GM12878 (cell line): ENCODE data around the gene NDUFV1. TPM values are rescaled to one million over a fixed set of nuclear protein-coding genes. Genes with fewer than 3 reads are reported as not detected.
A peak's percentile ranks its signal among the peaks of the same experiment; 100 is the strongest.

Experiments
- BRCA1 ChIP-seq: IDR thresholded peaks from 2 replicates; pipeline ENCODE4 v1.6.1; 2011; ENCODE audit warnings: low read depth, low read length, improper control_type of control experiment
- EED ChIP-seq: sonication (generic); IDR thresholded peaks from 2 replicates; pipeline ENCODE4 v1.6.1; 2016; ENCODE audit warnings: antibody characterized with exemption, low read depth
- EP300 ChIP-seq, 2 experiments: fragments of 150-350 bp in 1 of 2; IDR thresholded peaks; 2 replicates each; pipeline ENCODE4 v1.6.1; 2011 to 2012; ENCODE audit warnings: low read depth in 2 of 2, low read length in 2 of 2, borderline replicate concordance in 1 of 2, improper control_type of control experiment in 1 of 2, inconsistent platforms in 1 of 2; ENCODE audit not compliant: control insufficient read depth in 1 of 2
- GATAD2B ChIP-seq: fragments of 450-650 bp; conservative IDR thresholded peaks from 2 replicates; pipeline ENCODE4 v1.6.1; 2017; ENCODE audit warnings: low read depth, mild to moderate bottlenecking, moderate library complexity
- HDAC6 ChIP-seq: fragments of 200-600 bp; sonication (generic); IDR thresholded peaks from one replicate; pipeline ENCODE4 v1.8.0; 2017; ENCODE audit warnings: antibody characterized with exemption; ENCODE audit not compliant: unreplicated experiment
- IRF4 ChIP-seq: IDR thresholded peaks from 2 replicates; pipeline ENCODE4 v1.6.1; 2011; ENCODE audit warnings: low read depth, low read length
- JUND ChIP-seq: IDR thresholded peaks from 2 replicates; pipeline ENCODE4 v1.6.1; 2012; ENCODE audit warnings: low read depth, mild to moderate bottlenecking, low read length, improper control_type of control experiment, moderate library complexity
- KDM1A ChIP-seq: fragments of 200-600 bp; sonication (generic); IDR thresholded peaks from 2 replicates; pipeline ENCODE4 v1.6.1; 2016; ENCODE audit warnings: borderline replicate concordance
- MYB ChIP-seq: fragments of 150-350 bp; IDR thresholded peaks from 2 replicates; pipeline ENCODE4 v1.6.1; 2014; ENCODE audit warnings: mild to moderate bottlenecking, low read depth, low read length, borderline replicate concordance
- POLR2AphosphoS2 ChIP-seq: IDR thresholded peaks from 2 replicates; pipeline ENCODE4 v1.6.1; 2011; ENCODE audit warnings: low read depth, mild to moderate bottlenecking, low read length, improper control_type of control experiment, moderate library complexity
- RAD21 ChIP-seq: IDR thresholded peaks from 2 replicates; pipeline ENCODE4 v1.6.1; 2011; ENCODE audit warnings: mild to moderate bottlenecking, low read depth, low read length, moderate library complexity; ENCODE audit not compliant: insufficient read depth
- RELA ChIP-seq: fragments of 450-650 bp; IDR thresholded peaks from 2 replicates; pipeline ENCODE4 v1.8.0; 2014; ENCODE audit warnings: borderline replicate concordance; ENCODE audit not compliant: partially characterized antibody
- SIX5 ChIP-seq: IDR thresholded peaks from 2 replicates; pipeline ENCODE4 v1.6.1; 2011; ENCODE audit warnings: mild to moderate bottlenecking, low read depth, low read length, moderate library complexity; ENCODE audit not compliant: severe bottlenecking
- SKIL ChIP-seq: fragments of 450-650 bp; IDR thresholded peaks from 2 replicates; pipeline ENCODE4 v1.6.1; 2017; ENCODE audit warnings: mild to moderate bottlenecking, low read depth, inconsistent platforms; ENCODE audit not compliant: poor library complexity, severe bottlenecking
- SMAD1 ChIP-seq: fragments of 450-650 bp; IDR thresholded peaks from 2 replicates; pipeline ENCODE4 v1.6.1; 2018; ENCODE audit warnings: mild to moderate bottlenecking, low read depth; ENCODE audit not compliant: partially characterized antibody
- SREBF2 ChIP-seq: IDR thresholded peaks from 2 replicates; pipeline ENCODE4 v1.6.1; 2012; ENCODE audit warnings: mild to moderate bottlenecking, low read length
- SRF ChIP-seq, 2 experiments: IDR thresholded peaks; 2 replicates each; pipeline ENCODE4 v1.6.1; 2011; ENCODE audit warnings: low read depth in 2 of 2, low read length in 2 of 2, mild to moderate bottlenecking in 1 of 2, moderate library complexity in 1 of 2
- STAT3 ChIP-seq: IDR thresholded peaks from 2 replicates; pipeline ENCODE4 v1.6.1; 2011; ENCODE audit warnings: low read depth, low read length, improper control_type of control experiment
- TAF1 ChIP-seq: IDR thresholded peaks from 2 replicates; pipeline ENCODE4 v1.6.1; 2011; ENCODE audit warnings: mild to moderate bottlenecking, low read depth, low read length, borderline replicate concordance
- TCF12 ChIP-seq: IDR thresholded peaks from 2 replicates; pipeline ENCODE4 v1.6.1; 2011; ENCODE audit warnings: low read depth, mild to moderate bottlenecking, low read length
- YY1 ChIP-seq: IDR thresholded peaks from 2 replicates; pipeline ENCODE4 v1.6.1; 2011; ENCODE audit warnings: low read depth, mild to moderate bottlenecking, low read length
- polyA plus RNA-seq, 11 experiments: library from polyadenylated mRNA; depleted of rRNA in 4 of 11; unstranded in 6 of 11; stranded (reverse) in 5 of 11; fragments of >200 nt; fragmentation: Nextera tagmentation in 4 of 11; fragmentation: Illumina TruSeq in 1 of 11; extraction: Ambion mirVana in 4 of 11; extraction: Trizol in 1 of 11; gene quantifications; 1 replicate in 1 of 11; 2 replicates in 10 of 11; pipeline versions ENCODE4 v1.2.1 to v1.2.3, GENCODE V29; 2011 to 2016; ENCODE audit warnings: inconsistent platforms in 2 of 11, missing spikeins in 2 of 11, low read depth in 1 of 11
- total RNA-seq, 4 experiments: library from RNA; depleted of rRNA in 3 of 4; stranded (reverse); fragments of >200 nt in 3 of 4; fragmentation: Illumina TruSeq in 1 of 4; extraction: Trizol in 1 of 4; gene quantifications; 2 replicates each; pipeline versions ENCODE4 v1.2.1 to v1.2.3, GENCODE V29; 2013 to 2021

The NDUFV1 gene
- total and polyA plus RNA-seq, 10 of the 15 experiments (the other 5 are each of a cell fraction or from before 2014, with no cell fraction given): 8.2 to 380 (median 231) TPM

GRCh38 chr11:67613960-67614715 is 7.4 kb downstream of the NDUFV1 start (continued):
- peak; percentile 82; the same call in 1 of the 2 replicates for TF ChIP-seq POLR2AphosphoS2
- TF ChIP-seq RELA: peak; percentile 98
- TF ChIP-seq BRCA1: no peak
- TF ChIP-seq YY1: peak; percentile 94
- TF ChIP-seq TCF12: peak; percentile 55; the same call in 1 of the 2 replicates
- no peak; a peak in 1 of 4 replicates for TF ChIP-seq EP300 (IDR thresholded peaks at IDR 0.05; ENCODE audit: borderline replicate concordance in 1 of 2, control insufficient read depth in 1 of 2, low read depth in 2 of 2, low read length in 2 of 2)
- TF ChIP-seq SREBF2: no peak
- TF ChIP-seq GATAD2B: peak; percentile 99
- no peak for TF ChIP-seq SIX5
- TF ChIP-seq IRF4: peak; percentile 34; the same call in 1 of the 2 replicates
- TF ChIP-seq RAD21: no peak
- TF ChIP-seq HDAC6: no peak
- peak; percentile 48 for TF ChIP-seq SKIL
- no peak for TF ChIP-seq STAT3
- peak; percentile 13 for TF ChIP-seq SMAD1
- TF ChIP-seq KDM1A: no peak
- no peak; the same call in 1 of the 2 replicates for TF ChIP-seq JUND
- TF ChIP-seq EED: peak; percentile 75
- no peak for TF ChIP-seq SRF (IDR thresholded peaks at IDR 0.05; ENCODE audit: low read depth in 2 of 2, low read length in 2 of 2)
- TF ChIP-seq TAF1: peak; percentile 73
- TF ChIP-seq MYB: no peak
